Mammary epithelial cell (primary cell): ENCODE results near the gene RGMA.

Source experiments
- CTCF ChIP-seq, 2 donors: IDR thresholded peaks in 1 of 2; conservative IDR thresholded peaks in 1 of 2; 2 replicates each; pipeline ENCODE4 v1.5.1; 2011 to 2012; ENCODE audit warnings: inconsistent platforms in 2 of 2, low read length in 2 of 2, mild to moderate bottlenecking in 2 of 2, control low read depth in 1 of 2, low read depth in 1 of 2; ENCODE audit not compliant: insufficient read depth in 1 of 2; ENCODE audit errors: extremely low read depth in 1 of 2
- EZH2 ChIP-seq: IDR thresholded peaks from 2 replicates; pipeline ENCODE4 v1.6.1; 2012; ENCODE audit warnings: low read length, inconsistent platforms, borderline replicate concordance

DNA sequence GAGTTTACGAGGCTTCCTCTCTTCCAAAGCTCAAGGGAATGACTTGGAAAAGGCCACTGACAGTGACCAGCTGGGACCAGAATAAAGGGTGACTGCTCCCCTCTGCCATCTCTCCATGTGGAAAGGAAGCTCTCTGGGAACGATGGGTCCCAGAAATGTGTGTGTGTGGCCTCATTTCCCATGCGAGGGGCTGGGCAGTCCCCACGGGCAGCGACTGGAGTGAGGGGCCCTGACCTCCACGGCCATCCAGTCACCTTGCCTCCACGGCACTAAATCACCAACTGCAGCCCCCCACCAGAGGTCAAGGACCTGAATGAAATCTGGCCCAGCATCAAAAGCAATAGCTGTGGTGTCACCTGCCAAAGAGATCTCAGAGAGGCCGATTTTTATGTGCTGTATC, 29.6 kb downstream of the RGMA start:
- no peak for TF ChIP-seq EZH2
- TF ChIP-seq CTCF (conservative IDR thresholded peaks at IDR 0.05 in 1 of 2, IDR thresholded peaks at IDR 0.05 in 1 of 2; ENCODE audit: extremely low read depth in 1 of 2, insufficient read depth in 1 of 2, low read depth in 1 of 2, low read length in 2 of 2) = no peak
